Activated T-cell treated with anti-CD3 and anti-CD28 coated beads for 48 hours (primary cell): Measurements from ENCODE around the gene ADAMTS5.

Experiments used
- DNase-seq: peaks from one replicate; pipeline ENCODE4 v3.0.0-alpha.2; 2020; ENCODE audit warnings: low read depth

Gene ADAMTS5

DNA sequence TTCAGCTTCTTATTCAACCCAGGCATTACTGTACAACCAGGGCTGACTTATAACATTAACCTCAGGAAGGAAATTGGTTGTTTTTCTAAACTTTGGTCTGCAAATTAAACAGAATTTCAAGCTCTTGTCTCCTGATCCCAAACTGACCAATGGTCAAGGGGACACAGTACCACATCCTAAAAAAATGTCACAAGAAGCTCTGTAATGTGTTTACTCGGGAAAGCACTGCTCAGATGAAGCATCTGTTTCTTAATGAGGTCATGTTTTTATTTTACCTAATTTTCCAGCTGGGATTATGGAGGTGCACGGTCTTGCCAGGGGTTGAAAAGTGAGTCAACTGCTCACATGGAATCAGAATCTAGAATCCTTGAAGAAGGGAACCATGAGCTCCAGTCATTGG lies 18.7 kb downstream of the ADAMTS5 start:
- no peak for DNase-seq

DNA sequence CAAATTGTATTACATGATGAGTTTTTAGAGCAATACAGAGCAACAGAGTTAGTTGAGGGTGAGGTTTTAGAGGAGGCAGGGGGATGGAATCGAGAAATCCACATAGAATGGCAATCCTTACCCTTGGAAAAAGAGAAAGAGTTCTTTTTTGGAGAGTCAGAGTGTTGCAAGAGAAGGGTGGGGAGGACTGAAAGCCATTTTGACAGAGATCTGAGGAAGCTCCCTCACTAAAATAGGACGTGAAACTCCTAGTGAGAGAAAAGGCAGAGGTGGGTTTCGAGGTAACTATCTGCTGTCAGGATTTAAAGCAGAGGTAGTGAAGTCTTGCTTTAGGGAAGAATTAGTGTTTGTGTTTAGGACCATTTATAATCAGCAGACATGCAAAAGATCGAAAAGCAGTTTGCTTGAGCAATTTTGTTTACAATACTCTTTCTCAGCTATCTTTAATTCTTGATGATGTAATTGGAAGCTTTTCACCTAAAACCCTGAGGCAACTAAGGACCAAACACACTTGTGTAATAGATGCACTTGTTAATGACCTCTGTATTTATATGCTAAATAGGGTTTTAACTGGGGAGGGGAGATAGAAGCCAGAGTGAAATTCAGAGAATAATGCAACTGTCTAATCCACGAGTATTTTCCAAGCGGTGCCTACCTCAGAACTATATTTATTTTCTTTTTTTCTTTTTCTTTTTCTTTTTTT lies 20.0 kb downstream of the ADAMTS5 start:
- DNase-seq, result no peak

DNA sequence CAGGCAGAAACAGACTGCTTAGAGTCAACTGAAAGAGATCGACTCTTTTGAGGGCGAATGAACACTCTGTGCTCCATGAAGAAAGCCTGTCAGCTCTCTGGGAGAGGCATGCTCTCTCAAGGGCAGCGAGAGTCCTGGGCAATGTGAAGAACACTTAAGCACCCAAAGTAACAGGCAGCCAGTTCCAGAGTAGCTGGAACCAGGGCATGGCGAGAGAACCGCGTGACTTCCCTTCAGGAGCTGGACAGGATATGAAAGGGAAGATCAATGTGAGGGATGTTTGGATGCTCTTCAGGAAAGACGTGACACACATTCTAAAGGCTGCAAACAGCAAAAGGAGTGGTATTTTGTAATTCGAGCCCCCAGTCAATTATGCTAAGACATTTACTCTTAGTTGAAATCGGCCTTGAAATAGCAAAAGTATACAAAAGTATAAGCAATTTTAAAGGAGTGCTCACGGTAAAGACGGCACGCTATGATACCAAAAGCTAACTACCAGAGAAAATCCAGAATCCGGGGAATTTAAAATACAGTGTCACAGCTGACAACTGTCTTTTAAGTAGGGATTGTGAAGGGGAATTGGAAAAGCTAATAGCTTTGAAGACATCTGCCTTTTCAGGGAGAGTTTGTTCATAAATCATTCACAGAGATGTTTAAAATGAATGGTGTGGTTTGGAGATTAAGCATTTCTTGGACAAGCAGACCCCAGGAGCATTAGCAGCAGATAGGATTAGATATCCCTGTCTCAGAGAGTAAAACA lies 20.8 kb downstream of the ADAMTS5 start:
- DNase-seq, result no peak

DNA sequence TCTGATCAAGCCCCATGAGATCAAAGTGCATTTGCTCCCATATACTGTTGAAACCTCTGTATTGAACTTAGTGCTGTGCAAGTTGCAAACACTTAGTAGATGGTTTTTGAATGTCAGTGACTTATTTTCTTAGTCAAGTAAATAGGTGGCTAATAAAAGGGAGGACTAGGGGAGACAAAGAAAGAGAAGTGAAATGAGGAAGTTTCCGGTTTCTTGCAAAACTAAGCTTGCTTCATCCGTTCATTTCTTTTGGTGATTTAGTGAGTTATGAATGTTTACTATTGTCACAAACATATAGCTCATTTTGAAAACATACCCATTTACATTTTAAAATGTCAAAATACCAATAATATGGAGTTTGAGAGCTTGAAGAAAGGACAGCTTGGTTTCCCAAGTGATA lies 23.0 kb downstream of the ADAMTS5 start:
- no peak for DNase-seq

DNA sequence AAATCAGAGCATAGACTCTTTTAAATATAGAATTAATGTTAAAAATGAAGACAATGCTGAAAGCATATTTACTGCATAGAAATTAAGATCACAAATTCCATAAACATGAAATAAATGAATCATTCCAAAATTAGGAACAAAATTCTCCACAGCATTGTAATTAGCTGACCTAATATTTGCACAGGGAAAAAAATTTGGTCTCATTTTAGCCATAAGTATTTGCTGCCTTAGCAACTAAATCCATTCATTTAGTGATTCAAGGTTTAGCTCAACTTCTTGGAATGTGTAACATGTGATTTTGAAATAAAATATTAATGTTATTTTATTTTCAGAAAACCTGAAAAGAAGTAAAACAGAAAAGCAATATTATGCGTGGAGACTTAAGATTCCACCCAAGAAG lies 25.5 kb downstream of the ADAMTS5 start:
- DNase-seq, result no peak

DNA sequence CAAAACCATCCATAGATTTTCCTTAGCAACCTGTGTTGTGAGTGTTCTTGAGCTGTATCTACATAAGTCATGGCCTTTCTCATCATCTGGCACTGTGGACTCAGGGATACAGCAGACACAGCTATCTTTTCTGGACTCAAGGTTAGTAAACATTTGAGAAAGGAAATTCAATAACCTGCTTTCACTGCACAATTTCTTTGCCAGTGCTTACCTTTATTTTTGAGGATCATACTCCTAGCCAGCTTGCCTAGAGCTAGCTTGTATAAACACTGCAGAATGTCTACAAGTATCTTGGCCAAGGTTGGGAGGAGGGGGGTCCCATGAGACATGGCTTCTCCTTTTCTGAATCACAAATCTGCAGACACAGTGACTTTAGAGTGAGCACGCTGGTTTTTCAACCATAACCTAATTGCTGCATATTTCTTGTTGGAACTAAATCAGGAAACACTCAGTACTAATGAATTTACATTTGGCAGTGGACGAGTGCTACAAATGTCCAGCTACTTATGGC lies 27.2 kb downstream of the ADAMTS5 start:
- no peak for DNase-seq

DNA sequence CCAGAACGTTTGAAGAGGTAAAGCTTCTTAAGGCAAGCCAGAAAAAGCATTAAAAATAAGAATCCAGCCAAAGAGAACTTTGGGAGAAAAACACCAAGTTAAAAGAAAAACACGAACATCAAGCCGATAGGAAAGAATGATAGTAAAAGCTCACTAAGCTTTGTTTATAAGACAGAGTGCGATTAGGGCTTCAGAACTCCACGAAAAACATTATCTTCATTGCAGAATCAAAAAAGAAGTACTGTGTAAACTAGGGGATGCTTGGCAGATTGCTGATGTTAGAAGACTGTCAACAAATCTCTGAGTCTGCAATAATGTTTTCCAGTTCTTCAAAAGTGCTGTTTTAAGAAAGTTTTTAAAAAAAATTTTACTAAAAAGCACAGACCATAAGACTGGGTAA lies 30.2 kb downstream of the ADAMTS5 start:
- DNase-seq, result no peak

DNA sequence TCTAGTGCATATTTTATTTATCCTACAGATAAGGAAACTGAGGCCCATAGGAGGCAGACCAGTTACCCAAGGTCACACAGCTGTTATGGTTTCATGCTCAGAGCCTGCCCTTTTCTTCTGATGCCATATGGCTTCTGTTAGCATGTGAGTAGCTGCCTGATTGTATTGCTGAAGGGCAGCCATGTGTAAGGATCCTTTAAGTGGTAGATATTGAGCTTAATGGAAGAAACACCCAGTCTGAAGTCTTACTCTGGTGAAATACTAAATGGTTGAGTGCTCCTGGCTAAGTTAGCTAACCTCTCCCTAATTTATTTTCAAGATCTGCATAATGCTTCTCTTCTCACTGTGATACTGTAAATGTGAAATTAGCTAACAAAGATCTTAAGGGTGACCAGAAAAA lies 30.9 kb downstream of the ADAMTS5 start:
- no peak for DNase-seq

DNA sequence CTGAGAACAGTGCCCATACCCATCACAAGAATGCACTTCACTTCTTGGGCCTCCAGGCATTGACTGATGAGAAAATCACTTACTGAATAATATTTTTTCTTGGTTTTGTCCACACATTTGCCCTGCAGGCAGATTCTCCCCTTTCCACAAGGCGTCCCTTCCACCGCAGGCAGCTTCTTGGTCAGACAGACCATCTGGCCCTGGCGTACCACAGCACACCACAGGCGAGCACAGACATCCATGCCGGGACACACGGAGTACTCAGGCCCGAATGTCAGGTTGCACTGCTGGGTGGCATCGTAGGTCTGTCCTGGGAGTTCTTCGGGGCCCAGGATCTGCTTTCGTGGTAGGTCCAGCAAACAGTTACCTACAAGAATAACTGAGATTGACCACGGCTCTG lies 32.5 kb downstream of the ADAMTS5 start:
- DNase-seq, result no peak

DNA sequence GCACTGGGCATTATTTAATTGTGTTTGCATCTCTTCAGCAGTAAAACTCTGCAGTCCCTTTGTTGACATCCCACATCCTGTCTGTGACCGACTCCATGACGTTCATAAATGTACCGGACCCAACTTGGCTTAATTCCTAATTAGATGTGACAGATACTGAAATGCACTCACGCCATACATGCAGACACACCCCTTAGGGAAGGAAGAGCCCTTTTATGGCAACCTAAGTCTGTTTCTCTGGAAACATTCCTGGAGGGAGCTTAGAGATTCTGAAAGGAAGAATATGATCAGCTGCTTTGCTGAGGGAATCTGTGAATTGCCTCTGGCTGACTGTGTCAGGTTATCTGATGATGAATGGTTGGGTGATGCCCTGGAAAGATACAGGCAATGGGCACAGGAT lies 33.4 kb downstream of the ADAMTS5 start:
- no peak for DNase-seq

DNA sequence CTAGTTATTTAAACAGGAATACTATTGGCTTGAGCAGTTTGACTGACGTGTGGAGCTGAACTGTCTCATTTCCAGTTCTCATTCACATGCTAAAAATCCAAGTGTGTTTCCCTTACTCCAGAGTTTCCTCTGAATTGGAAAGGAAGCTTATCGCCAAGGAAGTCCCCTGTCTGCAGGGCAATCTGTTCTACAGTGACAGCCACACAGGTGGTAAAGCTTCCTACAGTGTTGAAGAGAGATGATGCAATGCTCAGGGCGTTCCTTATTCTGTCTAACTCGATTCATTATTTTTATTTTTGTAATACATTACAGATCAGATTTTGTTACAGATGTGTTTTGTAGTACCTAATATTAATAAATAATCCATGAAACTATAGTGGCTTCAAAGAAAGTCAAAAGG lies 41.3 kb downstream of the ADAMTS5 start:
- DNase-seq, result no peak

DNA sequence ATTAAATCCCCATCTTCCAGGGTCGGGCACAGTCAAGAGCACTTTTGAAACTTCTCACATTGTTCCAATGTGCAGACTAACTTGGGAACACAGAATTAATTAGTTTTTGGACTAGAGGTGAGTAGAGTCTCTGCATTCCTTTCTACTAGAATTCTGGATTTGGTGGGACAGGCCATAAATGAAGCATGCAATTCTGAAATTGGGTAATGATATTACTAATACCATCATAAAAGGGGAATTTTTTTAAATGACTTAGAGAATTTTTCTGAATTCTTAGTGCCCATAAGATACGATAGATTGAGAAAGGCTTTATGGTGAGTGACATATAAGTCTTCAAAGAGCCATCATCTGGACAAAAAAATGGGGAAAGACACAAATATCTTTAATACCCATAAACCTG lies 41.8 kb downstream of the ADAMTS5 start:
- DNase-seq, result no peak

DNA sequence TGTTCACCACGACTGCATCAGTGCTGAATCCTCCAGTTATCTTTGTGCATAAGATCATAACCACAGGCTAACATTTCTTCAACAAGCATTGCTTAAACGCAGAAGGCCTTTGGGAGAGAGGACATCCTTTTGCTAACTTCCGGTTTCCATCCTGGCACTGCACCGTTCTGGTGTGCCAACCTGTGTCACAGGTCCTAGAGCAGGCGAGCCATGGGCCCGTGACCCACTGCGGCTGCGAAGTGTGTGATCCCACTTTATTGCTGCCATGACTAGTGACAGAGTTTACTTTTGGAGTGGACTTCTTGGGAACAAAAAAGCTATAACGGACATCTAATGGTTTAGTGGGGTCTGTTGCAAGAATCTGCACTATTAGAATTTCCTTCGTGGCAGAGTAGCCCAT lies 42.9 kb downstream of the ADAMTS5 start:
- no peak for DNase-seq

DNA sequence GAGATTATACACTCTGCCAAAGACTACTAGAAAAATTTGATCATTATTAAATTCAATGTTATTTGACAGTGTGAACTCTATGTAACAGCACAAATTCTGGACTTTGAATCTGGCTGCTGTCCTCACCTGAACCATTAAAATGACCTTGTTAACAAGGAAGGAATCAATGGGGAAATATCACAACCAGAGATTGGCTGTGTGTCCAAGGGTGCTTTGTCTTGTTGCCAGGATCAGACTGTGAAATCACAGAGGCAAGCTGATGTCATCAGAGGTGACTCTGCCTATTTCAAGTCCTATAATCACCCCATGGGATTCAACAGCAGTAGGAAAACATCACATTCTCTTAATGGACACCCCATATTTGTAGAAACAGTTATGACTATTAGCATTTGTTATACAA lies 46.8 kb downstream of the ADAMTS5 start:
- no peak for DNase-seq

DNA sequence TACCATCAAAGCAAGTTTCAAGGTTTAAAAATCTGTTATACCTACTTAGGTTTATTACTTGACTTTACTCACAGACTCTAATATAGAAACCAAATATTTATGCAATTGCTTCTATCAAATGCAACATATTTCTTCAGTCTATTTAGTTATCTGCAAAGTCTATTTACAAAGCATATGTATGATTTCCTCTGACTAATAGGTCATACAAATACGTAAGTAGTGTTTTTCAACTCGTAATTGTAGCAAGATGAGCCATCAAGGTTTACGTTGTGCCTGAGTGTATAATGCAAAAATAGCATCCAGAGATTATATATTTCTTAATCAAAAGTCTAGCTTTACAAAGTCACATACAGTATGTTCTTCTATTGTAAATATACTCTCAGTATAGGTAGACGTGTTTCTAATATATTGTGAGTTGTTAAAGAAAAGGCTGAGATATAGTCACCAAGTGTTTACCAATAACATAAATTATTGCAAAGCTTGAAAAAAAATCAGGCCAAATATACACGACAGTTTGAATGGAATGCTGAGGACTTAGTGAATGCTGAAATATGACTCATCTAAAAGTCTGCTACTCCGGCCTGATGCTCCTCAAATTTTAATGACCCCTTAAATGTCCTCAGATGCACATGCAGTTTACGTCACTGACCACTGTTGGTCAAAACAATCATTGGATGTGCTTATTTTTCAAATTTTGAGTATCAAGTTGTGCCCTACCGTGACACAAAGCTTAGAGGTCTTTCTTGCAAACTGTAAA lies 48.4 kb downstream of the ADAMTS5 start:
- no peak for DNase-seq

DNA sequence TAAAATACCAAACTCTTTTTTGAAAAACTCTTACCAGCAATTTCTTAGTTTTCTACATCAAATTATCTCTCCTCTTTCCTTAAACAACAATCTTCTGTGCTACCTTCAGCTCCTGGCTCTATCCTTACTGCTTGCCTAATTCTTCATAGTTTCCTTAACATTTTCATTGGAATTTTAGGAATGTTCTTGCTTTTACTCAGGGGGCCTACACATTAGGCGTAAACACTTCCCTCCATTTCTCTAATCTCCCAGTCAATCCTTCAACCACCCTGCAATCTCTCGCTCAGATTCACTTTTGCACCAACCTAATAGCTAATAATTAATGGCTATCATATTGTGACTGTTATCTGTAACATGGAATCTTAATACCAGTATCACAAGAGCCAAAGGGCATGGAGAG lies 50.1 kb downstream of the ADAMTS5 start:
- DNase-seq, result no peak

DNA sequence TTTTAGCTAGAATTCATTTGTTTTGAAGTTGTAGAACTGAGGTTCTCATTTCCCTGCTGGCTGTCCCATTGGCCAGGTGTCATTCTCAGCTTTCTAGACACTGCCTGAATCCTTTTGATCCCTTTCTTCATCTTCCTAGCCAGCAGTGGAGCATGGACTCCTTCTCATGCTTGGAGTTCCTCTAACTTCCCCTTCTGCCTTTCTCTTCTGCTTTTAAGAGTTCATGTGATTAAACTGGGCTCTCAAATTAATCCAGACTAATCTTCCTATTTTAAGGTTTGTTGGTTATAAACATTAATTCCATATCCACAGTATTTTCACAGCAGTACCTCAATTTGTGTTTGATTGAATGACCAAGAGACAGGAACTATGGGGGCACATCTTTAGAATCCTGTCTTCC lies 52.3 kb downstream of the ADAMTS5 start:
- DNase-seq, result no peak

DNA sequence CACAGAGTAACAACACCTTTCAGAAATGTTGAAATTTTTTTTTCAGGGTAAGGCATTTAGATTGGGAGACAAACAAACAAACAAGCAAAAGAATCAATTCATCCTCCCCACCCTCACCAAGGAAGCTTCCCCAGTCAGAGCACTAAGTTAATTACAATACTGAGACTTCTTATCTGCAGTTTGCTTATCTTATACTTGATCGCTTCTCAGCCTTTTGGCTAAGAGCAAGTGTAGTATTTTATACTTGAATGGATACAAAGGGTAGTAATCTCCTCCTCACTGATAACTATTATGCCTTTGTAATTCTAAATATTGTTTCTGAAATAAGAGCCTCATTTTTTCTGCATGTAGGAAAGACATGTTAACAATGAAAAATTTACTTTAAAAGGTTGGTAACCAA lies 54.4 kb downstream of the ADAMTS5 start:
- DNase-seq, result no peak

DNA sequence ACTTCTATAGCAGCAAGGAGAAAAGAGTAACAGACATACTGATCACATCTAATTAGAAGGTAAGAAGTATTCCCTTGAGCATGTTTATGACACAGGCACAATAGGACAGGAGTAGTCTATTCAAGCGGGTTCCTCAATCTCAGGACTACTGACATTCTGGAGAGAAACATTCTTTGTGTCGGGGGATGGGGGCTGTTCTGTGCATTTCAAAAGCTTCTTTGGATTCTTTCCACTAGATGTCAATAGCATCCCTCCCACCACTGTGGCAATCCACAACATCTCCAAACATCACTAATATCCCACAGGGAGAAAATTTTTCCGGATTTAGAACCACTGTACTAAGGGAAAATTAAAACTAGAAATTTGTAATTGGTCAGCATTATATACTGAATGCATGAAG lies 56.9 kb downstream of the ADAMTS5 start:
- DNase-seq, result no peak

DNA sequence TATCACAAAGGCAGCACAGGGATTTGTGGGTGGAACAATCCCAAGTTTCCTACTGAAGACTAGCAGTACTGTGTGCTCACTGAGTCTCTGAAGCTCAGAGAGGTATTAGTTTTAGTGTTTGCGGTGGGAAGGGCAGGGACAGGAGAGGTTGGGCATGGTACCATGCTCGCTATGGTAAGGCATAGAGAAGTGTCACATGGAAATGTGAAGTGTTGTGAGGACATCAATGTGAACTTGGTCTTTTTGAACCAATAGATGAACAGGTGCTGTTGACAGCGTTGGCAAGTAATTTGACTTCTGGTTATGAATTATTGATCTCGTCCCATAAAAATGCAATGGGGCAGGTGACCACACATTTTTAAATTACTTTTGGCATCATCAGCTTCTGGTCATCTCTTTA lies 65.9 kb downstream of the ADAMTS5 start:
- DNase-seq, result no peak

DNA sequence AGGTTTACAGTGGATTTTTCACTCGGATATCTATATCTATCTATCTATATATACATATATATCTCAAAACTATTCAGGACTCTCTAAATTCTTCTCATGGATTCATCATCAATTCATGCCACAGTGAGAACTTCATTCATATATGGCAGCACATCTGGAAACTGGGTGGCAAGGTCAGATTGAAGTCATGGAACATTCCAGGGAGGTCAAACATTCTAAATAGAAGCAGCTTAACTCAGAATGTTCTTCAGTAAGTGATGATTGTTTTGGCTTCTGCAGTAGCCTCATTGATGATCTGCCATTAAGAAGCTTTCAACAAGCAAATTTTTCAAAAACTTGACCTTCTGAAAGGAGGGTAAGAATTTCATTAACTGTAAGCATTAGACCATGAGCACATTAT lies 74.7 kb downstream of the ADAMTS5 start:
- no peak for DNase-seq

DNA sequence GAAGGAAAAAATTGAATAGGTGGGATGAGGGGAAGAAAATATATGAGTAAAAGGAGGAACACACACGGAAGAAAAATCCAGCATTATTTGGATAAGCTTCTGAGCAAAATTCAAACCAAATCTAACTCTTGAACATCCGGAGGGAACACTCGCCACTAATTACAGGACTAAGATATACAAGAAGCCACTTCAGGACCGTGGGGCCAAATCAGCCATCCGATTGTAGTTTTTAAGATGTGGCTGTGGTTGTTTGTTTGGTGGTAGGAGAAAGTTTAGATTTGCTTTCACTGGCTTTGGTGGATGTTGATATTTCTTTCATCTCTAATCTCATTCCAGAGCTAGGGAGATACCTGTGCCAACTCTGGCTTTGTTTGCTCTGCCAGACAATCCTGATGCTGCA lies 78.0 kb downstream of the ADAMTS5 start:
- DNase-seq, result no peak

DNA sequence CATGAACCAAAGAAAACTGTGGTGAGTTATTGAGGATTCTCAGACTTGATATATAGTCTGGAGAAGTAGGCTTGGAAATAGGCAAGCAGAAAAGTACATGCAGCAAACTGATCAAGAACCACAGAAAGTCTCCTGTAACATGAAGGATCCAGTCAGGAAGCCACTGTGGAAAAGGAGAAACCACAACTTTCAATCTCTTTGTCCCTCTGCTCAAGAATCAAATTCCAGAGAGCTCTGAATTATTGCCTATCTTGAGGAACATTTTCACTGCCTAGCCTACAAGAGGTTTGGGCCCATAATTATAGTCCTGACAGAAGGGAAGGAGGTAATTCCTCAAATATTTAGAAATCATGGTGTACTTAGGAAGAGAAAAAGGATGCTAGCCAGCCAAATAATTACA lies 78.6 kb downstream of the ADAMTS5 start:
- no peak for DNase-seq
